H9 (cell line): ENCODE results near the gene INPP5A. TPM values are rescaled to one million over a fixed set of nuclear protein-coding genes. Genes with fewer than 3 reads are reported as not detected.

ENCODE experiments used
- DNase-seq: peaks from one replicate; pipeline ENCODE4 v3.0.0-alpha.2; 2017
- H2AFZ ChIP-seq: one replicate; pipeline ENCODE4 v1.6.1; 2013; ENCODE audit warnings: mild to moderate bottlenecking, low read length, control low read depth, moderate library complexity
- H2AK5ac ChIP-seq: 2 replicates; pipeline ENCODE4 v1.6.1; 2013; ENCODE audit warnings: low read length, control low read depth, mixed read lengths; ENCODE audit not compliant: insufficient read length
- H2BK120ac ChIP-seq: one replicate; pipeline ENCODE4 v1.6.1; 2013; ENCODE audit warnings: low read depth, mild to moderate bottlenecking, low read length, control low read depth, inconsistent platforms; ENCODE audit not compliant: poor library complexity, severe bottlenecking
- H2BK12ac ChIP-seq: 2 replicates; pipeline ENCODE4 v1.6.1; 2013; ENCODE audit warnings: low read length, control low read depth, mixed read lengths, low read depth; ENCODE audit not compliant: insufficient read length
- H2BK15ac ChIP-seq: 2 replicates; pipeline ENCODE4 v1.6.1; 2013; ENCODE audit warnings: low read depth, low read length, control low read depth
- H2BK20ac ChIP-seq: one replicate; pipeline ENCODE4 v1.6.1; 2013; ENCODE audit warnings: low read depth, mild to moderate bottlenecking, low read length, control low read depth, inconsistent platforms; ENCODE audit not compliant: poor library complexity, severe bottlenecking
- H2BK5ac ChIP-seq: 2 replicates; pipeline ENCODE4 v1.6.1; 2013; ENCODE audit warnings: low read length, control low read depth, mixed read lengths; ENCODE audit not compliant: insufficient read length
- H3K14ac ChIP-seq: 2 replicates; pipeline ENCODE4 v1.6.1; 2013; ENCODE audit warnings: low read length, control low read depth; ENCODE audit not compliant: insufficient read depth
- H3K18ac ChIP-seq: 2 replicates; pipeline ENCODE4 v1.6.1; 2013; ENCODE audit warnings: low read depth, mild to moderate bottlenecking, mixed read lengths, low read length, control low read depth; ENCODE audit not compliant: insufficient read length
- H3K23ac ChIP-seq: 2 replicates; pipeline ENCODE4 v1.6.1; 2013; ENCODE audit warnings: low read length, control low read depth, mixed read lengths, low read depth; ENCODE audit not compliant: insufficient read length
- H3K23me2 ChIP-seq: 2 replicates; pipeline ENCODE4 v1.6.1; 2013; ENCODE audit warnings: low read depth, mild to moderate bottlenecking, mixed read lengths, low read length, control low read depth; ENCODE audit not compliant: insufficient read length, poor library complexity, severe bottlenecking
- H3K27ac ChIP-seq: 2 replicates; pipeline ENCODE4 v1.5.1; 2013; ENCODE audit warnings: low read length, control low read depth, mixed read lengths, low read depth; ENCODE audit not compliant: insufficient read length
- H3K27me3 ChIP-seq: 2 replicates; pipeline ENCODE4 v1.6.1; 2013; ENCODE audit warnings: low read length, control low read depth, inconsistent platforms; ENCODE audit not compliant: insufficient read depth
- H3K4ac ChIP-seq: 2 replicates; pipeline ENCODE4 v1.6.1; 2013; ENCODE audit warnings: low read depth, mild to moderate bottlenecking, control low read depth, inconsistent platforms, low read length, moderate library complexity
- H3K4me1 ChIP-seq: 2 replicates; pipeline ENCODE4 v1.6.1; 2013; ENCODE audit warnings: low read length, control low read depth, inconsistent platforms; ENCODE audit not compliant: insufficient read depth
- H3K4me2 ChIP-seq: 2 replicates; pipeline ENCODE4 v1.6.1; 2013; ENCODE audit warnings: low read length, control low read depth, mixed read lengths; ENCODE audit not compliant: insufficient read length, insufficient read depth
- H3K56ac ChIP-seq: 2 replicates; pipeline ENCODE4 v1.6.1; 2013; ENCODE audit warnings: low read depth, mild to moderate bottlenecking, mixed read lengths, low read length, control low read depth; ENCODE audit not compliant: insufficient read length
- H3K79me1 ChIP-seq: 2 replicates; pipeline ENCODE4 v1.6.1; 2013; ENCODE audit warnings: low read depth, mild to moderate bottlenecking, moderate library complexity, low read length, control low read depth, inconsistent platforms; ENCODE audit not compliant: insufficient read depth, poor library complexity, severe bottlenecking
- H3K79me2 ChIP-seq: 2 replicates; pipeline ENCODE4 v1.6.1; 2013; ENCODE audit warnings: low read length, control low read depth, inconsistent platforms; ENCODE audit not compliant: insufficient read depth
- H3K9ac ChIP-seq: 2 replicates; pipeline ENCODE4 v1.6.1; 2013; ENCODE audit warnings: low read length, control low read depth, mixed read lengths; ENCODE audit not compliant: insufficient read length; ENCODE audit errors: extremely low read depth
- H3K9me3 ChIP-seq: one replicate; pipeline ENCODE4 v1.6.1; 2013; ENCODE audit warnings: low read depth, low read length, inconsistent platforms; ENCODE audit not compliant: control insufficient read depth
- H3T11ph ChIP-seq: one replicate; pipeline ENCODE4 v1.6.1; 2013; ENCODE audit warnings: mild to moderate bottlenecking, low read length, control low read depth, inconsistent platforms
- H4K20me1 ChIP-seq: one replicate; pipeline ENCODE4 v1.6.1; 2013; ENCODE audit not compliant: control insufficient read depth, insufficient read length, insufficient read depth
- H4K5ac ChIP-seq: 2 replicates; pipeline ENCODE4 v1.6.1; 2013; ENCODE audit warnings: low read depth, mild to moderate bottlenecking, mixed read lengths, low read length, control low read depth; ENCODE audit not compliant: insufficient read length
- H4K8ac ChIP-seq: replicated peaks from 2 replicates; pipeline ENCODE4 v1.6.1; 2013; ENCODE audit warnings: low read length, control low read depth, mixed read lengths, low read depth; ENCODE audit not compliant: insufficient read length
- H4K91ac ChIP-seq: 2 replicates; pipeline ENCODE4 v1.6.1; 2013; ENCODE audit warnings: low read depth, mild to moderate bottlenecking, moderate library complexity, mixed read lengths, low read length, control low read depth; ENCODE audit not compliant: insufficient read length
- H3K27ac Mint-ChIP-seq, 3 experiments: 2 replicates in 2 of 3; 3 replicates in 1 of 3; pipeline ENCODE4 v1.8.0; 2020 to 2021; ENCODE audit warnings: mixed read lengths in 3 of 3, mild to moderate bottlenecking in 1 of 3, moderate library complexity in 1 of 3
- H3K27me3 Mint-ChIP-seq: 2 replicates; pipeline ENCODE4 v1.8.0; 2021; ENCODE audit warnings: low read depth, mild to moderate bottlenecking, moderate library complexity, mixed read lengths
- H3K36me3 Mint-ChIP-seq, 3 experiments: 2 replicates in 2 of 3; 3 replicates in 1 of 3; pipeline ENCODE4 v1.8.0; 2020 to 2021; ENCODE audit warnings: low read depth in 3 of 3, mixed read lengths in 3 of 3; ENCODE audit not compliant: insufficient read depth in 1 of 3
- H3K4me1 Mint-ChIP-seq, 2 experiments: 2 replicates each; pipeline ENCODE4 v1.8.0; 2020; ENCODE audit warnings: mixed read lengths in 2 of 2
- H3K4me3 Mint-ChIP-seq, 2 experiments: 2 replicates in 1 of 2; 3 replicates in 1 of 2; pipeline ENCODE4 v1.8.0; 2020 to 2021; ENCODE audit warnings: mild to moderate bottlenecking in 2 of 2, mixed read lengths in 2 of 2, moderate library complexity in 1 of 2
- H3K9me3 Mint-ChIP-seq, 2 experiments: 2 replicates in 1 of 2; 3 replicates in 1 of 2; pipeline ENCODE4 v1.8.0; 2020; ENCODE audit warnings: mild to moderate bottlenecking in 2 of 2, mixed read lengths in 2 of 2, moderate library complexity in 1 of 2
- WGBS: extraction: QIAGEN DNeasy Blood & Tissue Kit; methylation state at CpG from one replicate; pipeline ENCODE4 v1.1.7; 2013; ENCODE audit warnings: missing lambda C conversion rate, low lambda C conversion rate, mixed read lengths; ENCODE audit not compliant: insufficient read length; ENCODE audit errors: extremely low coverage; 5-methylcytosine and 5-hydroxymethylcytosine counted together
- total RNA-seq: library from RNA; stranded (reverse); gene quantifications from 2 replicates; pipeline ENCODE4 v1.2.1, GENCODE V29; 2021
- TF ChIP-seq, protein P1 (sequence below): fragments of 200-600 bp; sonication (generic); conservative IDR thresholded peaks from 3 replicates; pipeline ENCODE4 v1.8.0; 2021; ENCODE audit warnings: antibody characterized with exemption, mild to moderate bottlenecking

The INPP5A gene
- total RNA-seq, 1 experiment from 2014 or later: 17.7 TPM

DNA sequence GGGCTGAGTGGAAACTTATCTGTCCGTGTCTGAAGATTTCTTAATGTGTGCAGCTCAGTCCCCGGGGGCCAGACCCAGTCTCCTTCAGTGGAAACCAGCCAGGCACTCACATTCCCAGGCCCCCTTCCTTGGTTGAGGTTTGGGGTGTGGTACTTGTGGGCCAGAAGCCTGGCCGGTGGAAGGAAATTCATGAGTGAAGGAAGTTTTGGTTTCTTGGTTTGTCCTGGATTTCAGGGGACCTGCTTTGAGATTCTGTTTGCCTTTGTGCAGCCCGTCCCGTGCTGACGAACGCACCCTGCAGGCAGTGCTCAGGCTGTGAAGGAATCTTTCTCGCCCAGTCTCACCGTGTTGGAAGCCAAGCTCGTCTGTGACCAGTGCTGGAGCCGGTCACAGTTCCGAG lies 2.9 kb downstream of the INPP5A start:
- no peaks in the 10 kb centered on the region; the same call in 1 of the 2 replicates for H3K79me2 ChIP-seq
- Mint-ChIP-seq H3K9me3 (no peaks in the 10 kb centered on the region), H3K36me3 (peaks cover 0 to 2% (median 0%) of the 10 kb centered on the region in 3 experiments; a peak in 2 of 7 replicates), H3K27ac (0 out of 7 replicates have a peak overlapping the region, but pooled peaks of 1 of the 3 experiments have one; percentile 30), H3K4me3 (no peak overlapping the region), H3K4me1 (peaks cover 41 to 56% of the 10 kb centered on the region in 2 experiments), H3K27me3 (peaks cover 19% of the 10 kb centered on the region)
- H3K79me1 ChIP-seq: peaks cover 5% of the 10 kb centered on the region
- no CpG with 5 or more reads among the region's 12 CpGs for WGBS
- H2AFZ ChIP-seq: no peak overlapping the region
- no peak overlapping the region for H2BK15ac ChIP-seq
- no peak overlapping the region for H3K4ac ChIP-seq
- H3K23ac ChIP-seq: no peak overlapping the region
- H4K5ac ChIP-seq: no peak overlapping the region
- H2AK5ac ChIP-seq: no peak overlapping the region
- peaks cover 8% of the 10 kb centered on the region for H3K23me2 ChIP-seq
- H2BK20ac ChIP-seq: no peak overlapping the region
- DNase-seq: no peak
- H4K20me1 ChIP-seq: no peaks in the 10 kb centered on the region
- no peak overlapping the region for H2BK5ac ChIP-seq
- H2BK120ac ChIP-seq: no peak overlapping the region
- H3T11ph ChIP-seq: no peak overlapping the region
- H3K9me3 ChIP-seq: no peaks in the 10 kb centered on the region
- no peak overlapping the region for H3K56ac ChIP-seq
- H3K9ac ChIP-seq: no peak overlapping the region
- H3K27ac ChIP-seq: no peak overlapping the region
- H3K4me1 ChIP-seq: no peaks in the 10 kb centered on the region; the same call in 1 of the 2 replicates
- TF ChIP-seq, protein P1, sequence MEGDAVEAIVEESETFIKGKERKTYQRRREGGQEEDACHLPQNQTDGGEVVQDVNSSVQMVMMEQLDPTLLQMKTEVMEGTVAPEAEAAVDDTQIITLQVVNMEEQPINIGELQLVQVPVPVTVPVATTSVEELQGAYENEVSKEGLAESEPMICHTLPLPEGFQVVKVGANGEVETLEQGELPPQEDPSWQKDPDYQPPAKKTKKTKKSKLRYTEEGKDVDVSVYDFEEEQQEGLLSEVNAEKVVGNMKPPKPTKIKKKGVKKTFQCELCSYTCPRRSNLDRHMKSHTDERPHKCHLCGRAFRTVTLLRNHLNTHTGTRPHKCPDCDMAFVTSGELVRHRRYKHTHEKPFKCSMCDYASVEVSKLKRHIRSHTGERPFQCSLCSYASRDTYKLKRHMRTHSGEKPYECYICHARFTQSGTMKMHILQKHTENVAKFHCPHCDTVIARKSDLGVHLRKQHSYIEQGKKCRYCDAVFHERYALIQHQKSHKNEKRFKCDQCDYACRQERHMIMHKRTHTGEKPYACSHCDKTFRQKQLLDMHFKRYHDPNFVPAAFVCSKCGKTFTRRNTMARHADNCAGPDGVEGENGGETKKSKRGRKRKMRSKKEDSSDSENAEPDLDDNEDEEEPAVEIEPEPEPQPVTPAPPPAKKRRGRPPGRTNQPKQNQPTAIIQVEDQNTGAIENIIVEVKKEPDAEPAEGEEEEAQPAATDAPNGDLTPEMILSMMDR: 0 out of 3 replicates have a peak, but pooled peaks have one; percentile 18
- H2BK12ac ChIP-seq: no peak overlapping the region
- no peak overlapping the region for H3K18ac ChIP-seq
- H4K91ac ChIP-seq: no peak overlapping the region
- H3K27me3 ChIP-seq: no peaks in the 10 kb centered on the region; the same call in 1 of the 2 replicates
- no peak overlapping the region for H3K14ac ChIP-seq
- no peak overlapping the region for H3K4me2 ChIP-seq
- no peak overlapping the region for H4K8ac ChIP-seq
